ENCODE measurements around the gene ARL4A. TPM values are rescaled to one million over a fixed set of nuclear protein-coding genes. Genes with fewer than 3 reads are reported as not detected.

Gene ARL4A
- total and polyA plus RNA-seq, 9 of the 15 experiments (the other 6 are each of a cell fraction or from before 2014, with no cell fraction given): 118 to 688 (median 172) TPM

DNA sequence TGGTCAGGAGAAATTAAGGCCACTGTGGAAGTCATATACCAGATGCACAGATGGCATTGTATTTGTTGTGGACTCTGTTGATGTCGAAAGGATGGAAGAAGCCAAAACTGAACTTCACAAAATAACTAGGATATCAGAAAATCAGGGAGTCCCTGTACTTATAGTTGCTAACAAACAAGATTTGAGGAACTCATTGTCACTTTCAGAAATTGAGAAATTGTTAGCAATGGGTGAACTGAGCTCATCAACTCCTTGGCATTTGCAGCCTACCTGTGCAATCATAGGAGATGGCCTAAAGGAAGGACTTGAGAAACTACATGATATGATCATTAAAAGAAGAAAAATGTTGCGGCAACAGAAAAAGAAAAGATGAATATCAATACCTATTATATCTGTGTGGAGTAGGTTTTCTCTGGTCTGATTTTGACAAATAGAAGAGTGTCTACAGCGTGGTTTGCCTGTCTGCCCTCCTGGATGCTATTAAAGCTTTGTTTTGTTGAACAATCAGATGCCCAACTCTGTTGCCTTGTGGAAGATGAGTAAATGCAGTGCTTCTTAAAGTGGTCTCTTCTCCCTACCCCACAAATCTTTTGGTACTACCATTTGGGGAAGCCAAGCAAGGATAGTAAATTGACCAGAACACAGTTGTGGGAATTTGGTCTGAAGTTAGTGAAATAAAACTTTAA, 1.2 kb downstream of the ARL4A start (continued):
- peak; percentile 28; the same call in 1 of the 2 replicates for TF ChIP-seq PHTF2 (CRISPR knock-in tag; IDR thresholded peaks at IDR 0.05)
- TF ChIP-seq, protein P1, sequence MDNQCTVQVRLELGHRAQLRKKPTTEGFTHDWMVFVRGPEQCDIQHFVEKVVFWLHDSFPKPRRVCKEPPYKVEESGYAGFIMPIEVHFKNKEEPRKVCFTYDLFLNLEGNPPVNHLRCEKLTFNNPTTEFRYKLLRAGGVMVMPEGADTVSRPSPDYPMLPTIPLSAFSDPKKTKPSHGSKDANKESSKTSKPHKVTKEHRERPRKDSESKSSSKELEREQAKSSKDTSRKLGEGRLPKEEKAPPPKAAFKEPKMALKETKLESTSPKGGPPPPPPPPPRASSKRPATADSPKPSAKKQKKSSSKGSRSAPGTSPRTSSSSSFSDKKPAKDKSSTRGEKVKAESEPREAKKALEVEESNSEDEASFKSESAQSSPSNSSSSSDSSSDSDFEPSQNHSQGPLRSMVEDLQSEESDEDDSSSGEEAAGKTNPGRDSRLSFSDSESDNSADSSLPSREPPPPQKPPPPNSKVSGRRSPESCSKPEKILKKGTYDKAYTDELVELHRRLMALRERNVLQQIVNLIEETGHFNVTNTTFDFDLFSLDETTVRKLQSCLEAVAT (IDR thresholded peaks at IDR 0.05): peak; percentile 45 to 60; a peak in 3 of 4 replicates

- H3K79me2 ChIP-seq (ENCODE audit: control insufficient read depth, insufficient read depth, low read length): peaks cover 80% of the 10 kb centered on the region
- no peaks in the 10 kb centered on the region for H3K27me3 ChIP-seq (ENCODE audit: control insufficient read depth in 2 of 2, insufficient read depth in 2 of 2, low read length in 2 of 2)
- CTCF ChIA-PET (ENCODE audit: low intra/inter-chr PET ratio): no interaction called here
- intact Hi-C loops (cut with micrococcal nuclease) (loop anchor here (5.0 to 10.0 kb wide), 2 partner anchors 108 to 345 kb away; no protein-coding TSS in a partner anchor), in situ Hi-C loops (cut with MboI) (no loop called here)
- peak overlapping the region; percentile 26 to 81; a peak in 3 of 4 replicates for H3K9ac ChIP-seq (ENCODE audit: insufficient read depth in 1 of 2, low read depth in 2 of 2, low read length in 2 of 2)
- peak overlapping the region; percentile 61 for H3K4me3 ChIP-seq
- peak overlapping the region; percentile 84 for H3K4me2 ChIP-seq (ENCODE audit: insufficient read depth, low read length)
- peaks cover 50% of the 10 kb centered on the region for H3K36me3 ChIP-seq (ENCODE audit: control insufficient read depth, insufficient read depth, low read length)
- ATAC-seq (no peak), DNase-seq (ENCODE audit: extremely low read depth in 1 of 4, low spot score in 3 of 4) (no peak), FAIRE-seq (no peak)
- H3K9me1 ChIP-seq (ENCODE audit: control insufficient read depth, insufficient read depth, low read length): no peaks in the 10 kb centered on the region
- 0% methylated on average over 2 of the region's 2 CpGs for WGBS (ENCODE audit: insufficient coverage, low coverage, missing lambda C conversion rate)
- peaks cover 2% of the 10 kb centered on the region; the same call in 1 of the 2 replicates for H3K9me3 ChIP-seq (replicated peaks; ENCODE audit: control insufficient read depth, insufficient read depth, low read depth, low read length)
- no TSS peak for BruUV-seq (replicated peaks)
- H4K20me1 ChIP-seq (replicated peaks; ENCODE audit: control insufficient read depth, insufficient read depth, low read length): peaks cover 34% of the 10 kb centered on the region
- H3K27ac ChIP-seq (ENCODE audit: extremely low read depth, low read depth, low read length): peak overlapping the region; percentile 47; the same call in 2 of the 3 replicates
- H3K4me1 ChIP-seq (replicated peaks in 1 of 2; ENCODE audit: control insufficient read depth in 2 of 2, insufficient read depth in 2 of 2, low read length in 2 of 2): peaks cover 8 to 9% of the 10 kb centered on the region in 2 experiments; a peak in 4 of 5 replicates
- H2AFZ ChIP-seq (ENCODE audit: low read depth, low read length): no peak overlapping the region
- POLR2A ChIA-PET: interaction anchor here (0.5 to 3.9 kb wide), 5 partner anchors 10 to 542 kb away, joined by 3 to 23 read pairs (median 4); no protein-coding TSS in a partner anchor
- TF ChIP-seq ZNF140 (CRISPR knock-in tag; IDR thresholded peaks at IDR 0.05) (no peak), ID3 (CRISPR knock-in tag; IDR thresholded peaks at IDR 0.05) (no peak), ID3 (tag; IDR thresholded peaks at IDR 0.05) (no peak), POLR2H (tag; IDR thresholded peaks at IDR 0.05; ENCODE audit: low read depth) (peak; percentile 44; the same call in 1 of the 2 replicates), NBN (IDR thresholded peaks at IDR 0.05; ENCODE audit: low read depth) (no peak), SUPT5H (IDR thresholded peaks at IDR 0.05) (peak; percentile 38; the same call in 1 of the 2 replicates), ESRRA (IDR thresholded peaks at IDR 0.05; ENCODE audit: borderline replicate concordance, low read depth) (no peak), CTBP1 (IDR thresholded peaks at IDR 0.05; ENCODE audit: borderline replicate concordance) (no peak), FOS (IDR thresholded peaks at IDR 0.05; ENCODE audit: extremely low read depth, insufficient read length) (no peak), TCF7 (IDR thresholded peaks at IDR 0.05; ENCODE audit: borderline replicate concordance) (no peak), ZFX (CRISPR knock-in tag; IDR thresholded peaks at IDR 0.05) (peak; percentile 13; the same call in 1 of the 2 replicates)
- TF ChIP-seq, protein P2, sequence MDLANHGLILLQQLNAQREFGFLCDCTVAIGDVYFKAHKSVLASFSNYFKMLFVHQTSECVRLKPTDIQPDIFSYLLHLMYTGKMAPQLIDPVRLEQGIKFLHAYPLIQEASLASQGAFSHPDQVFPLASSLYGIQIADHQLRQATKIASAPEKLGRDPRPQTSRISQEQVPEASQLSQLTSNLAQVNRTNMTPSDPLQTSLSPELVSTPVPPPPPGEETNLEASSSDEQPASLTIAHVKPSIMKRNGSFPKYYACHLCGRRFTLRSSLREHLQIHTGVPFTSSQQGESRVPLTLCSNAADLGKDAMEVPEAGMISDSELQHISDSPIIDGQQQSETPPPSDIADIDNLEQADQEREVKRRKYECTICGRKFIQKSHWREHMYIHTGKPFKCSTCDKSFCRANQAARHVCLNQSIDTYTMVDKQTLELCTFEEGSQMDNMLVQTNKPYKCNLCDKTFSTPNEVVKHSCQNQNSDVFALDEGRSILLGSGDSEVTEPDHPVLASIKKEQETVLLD (IDR thresholded peaks at IDR 0.05): no peak
- TF ChIP-seq, protein P3, sequence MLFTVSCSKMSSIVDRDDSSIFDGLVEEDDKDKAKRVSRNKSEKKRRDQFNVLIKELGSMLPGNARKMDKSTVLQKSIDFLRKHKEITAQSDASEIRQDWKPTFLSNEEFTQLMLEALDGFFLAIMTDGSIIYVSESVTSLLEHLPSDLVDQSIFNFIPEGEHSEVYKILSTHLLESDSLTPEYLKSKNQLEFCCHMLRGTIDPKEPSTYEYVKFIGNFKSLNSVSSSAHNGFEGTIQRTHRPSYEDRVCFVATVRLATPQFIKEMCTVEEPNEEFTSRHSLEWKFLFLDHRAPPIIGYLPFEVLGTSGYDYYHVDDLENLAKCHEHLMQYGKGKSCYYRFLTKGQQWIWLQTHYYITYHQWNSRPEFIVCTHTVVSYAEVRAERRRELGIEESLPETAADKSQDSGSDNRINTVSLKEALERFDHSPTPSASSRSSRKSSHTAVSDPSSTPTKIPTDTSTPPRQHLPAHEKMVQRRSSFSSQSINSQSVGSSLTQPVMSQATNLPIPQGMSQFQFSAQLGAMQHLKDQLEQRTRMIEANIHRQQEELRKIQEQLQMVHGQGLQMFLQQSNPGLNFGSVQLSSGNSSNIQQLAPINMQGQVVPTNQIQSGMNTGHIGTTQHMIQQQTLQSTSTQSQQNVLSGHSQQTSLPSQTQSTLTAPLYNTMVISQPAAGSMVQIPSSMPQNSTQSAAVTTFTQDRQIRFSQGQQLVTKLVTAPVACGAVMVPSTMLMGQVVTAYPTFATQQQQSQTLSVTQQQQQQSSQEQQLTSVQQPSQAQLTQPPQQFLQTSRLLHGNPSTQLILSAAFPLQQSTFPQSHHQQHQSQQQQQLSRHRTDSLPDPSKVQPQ (CRISPR knock-in tag; IDR thresholded peaks at IDR 0.05; ENCODE audit: borderline replicate concordance): no peak
Observed at GRCh38 chr7:12689451-12689850, 2.0 kb downstream of the ARL4A start.
